SJCRH30 (cell line): Measurements from ENCODE around the gene INPP5F. TPM values are rescaled to one million over a fixed set of nuclear protein-coding genes. Genes with fewer than 3 reads are reported as not detected.
A peak's percentile ranks its signal among the peaks of the same experiment; 100 is the strongest.

ENCODE experiments used
- DNase-seq, 2 experiments: peaks; one replicate each; pipeline ENCODE4 v3.0.0-alpha.2; 2015 to 2020
- H3K27ac ChIP-seq: fragments of 250-450 bp; sonication (Bioruptor Pico); 2 replicates; pipeline ENCODE4 v1.5.1; 2020; ENCODE audit warnings: mild to moderate bottlenecking, moderate library complexity
- H3K27me3 ChIP-seq: fragments of 250-450 bp; sonication (Bioruptor Pico); 2 replicates; pipeline ENCODE4 v1.5.1; 2020; ENCODE audit warnings: mild to moderate bottlenecking, moderate library complexity
- H3K36me3 ChIP-seq: fragments of 250-450 bp; sonication (Bioruptor Pico); 2 replicates; pipeline ENCODE4 v1.5.1; 2020; ENCODE audit warnings: mild to moderate bottlenecking, moderate library complexity
- H3K4me1 ChIP-seq: fragments of 250-450 bp; sonication (Bioruptor Pico); 2 replicates; pipeline ENCODE4 v1.5.1; 2020; ENCODE audit warnings: mild to moderate bottlenecking, moderate library complexity
- H3K4me3 ChIP-seq: fragments of 250-450 bp; sonication (Bioruptor Pico); 2 replicates; pipeline ENCODE4 v1.5.1; 2020; ENCODE audit warnings: mild to moderate bottlenecking, moderate library complexity
- H3K9me3 ChIP-seq: fragments of 250-450 bp; sonication (Bioruptor Pico); replicated peaks from 2 replicates; pipeline ENCODE4 v1.5.1; 2020; ENCODE audit warnings: mild to moderate bottlenecking, moderate library complexity
- total RNA-seq: library from RNA; depleted of rRNA; stranded (reverse); fragments of >200 nt; shearing (Covaris generic); gene quantifications from 2 replicates; pipeline ENCODE4 v1.2.3, GENCODE V29; 2014

INPP5F gene
- total RNA-seq, 1 experiment from 2014 or later: 13.8 TPM

DNA sequence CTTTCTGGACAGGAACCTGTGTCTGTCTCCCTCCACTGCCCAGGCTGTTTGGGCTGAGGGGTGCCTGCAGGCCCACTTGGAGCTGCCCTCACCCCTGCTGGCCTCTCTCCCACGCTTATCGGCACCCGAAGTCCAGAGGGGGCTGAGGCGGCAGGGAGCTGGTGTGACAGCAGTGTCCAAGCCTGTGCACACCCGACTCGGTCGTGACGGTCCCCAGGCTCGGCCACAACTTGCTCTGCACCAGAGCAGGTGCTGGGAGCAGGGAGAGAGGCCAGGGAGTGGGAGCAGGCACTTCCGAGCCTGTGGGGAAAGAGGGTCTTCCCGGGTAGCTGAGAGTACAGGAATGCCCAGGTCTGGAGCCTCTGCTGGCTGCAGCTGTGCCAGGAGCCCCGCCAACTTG lies 23.0 kb downstream of the INPP5F start:
- H3K36me3 ChIP-seq: no peaks in the 10 kb centered on the region
- H3K27me3 ChIP-seq: no peaks in the 10 kb centered on the region
- DNase-seq: no peak
- H3K27ac ChIP-seq: no peak overlapping the region
- no peak overlapping the region for H3K4me3 ChIP-seq
- no peaks in the 10 kb centered on the region for H3K9me3 ChIP-seq
- H3K4me1 ChIP-seq: 0 out of 2 replicates have a peak, but pooled peaks cover 2% of the 10 kb centered on the region

DNA sequence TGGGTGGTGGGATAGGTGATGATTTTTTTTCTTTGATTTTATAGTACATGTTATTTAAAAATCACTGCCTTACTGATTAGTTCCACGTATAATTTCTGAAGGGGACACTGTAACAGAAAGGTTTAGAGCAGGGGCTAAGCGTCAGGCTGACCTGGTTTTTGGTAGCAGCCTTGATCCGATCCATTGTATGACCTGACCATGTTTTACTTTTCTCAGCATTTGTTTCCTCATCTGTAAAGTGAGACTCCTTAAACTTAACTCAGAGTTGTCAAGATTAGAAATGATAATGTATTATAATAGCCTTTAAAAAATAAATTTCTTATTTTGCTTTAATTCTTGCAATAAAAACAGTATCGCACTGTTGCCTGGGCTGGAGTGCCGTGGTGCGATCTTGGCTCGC lies 23.6 kb downstream of the INPP5F start:
- Histone ChIP-seq H3K4me1 (0 out of 2 replicates have a peak, but pooled peaks cover 2% of the 10 kb centered on the region), H3K36me3 (no peaks in the 10 kb centered on the region), H3K27ac (no peak overlapping the region), H3K4me3 (no peak overlapping the region), H3K9me3 (no peaks in the 10 kb centered on the region), H3K27me3 (no peaks in the 10 kb centered on the region)
- DNase-seq: no peak

DNA sequence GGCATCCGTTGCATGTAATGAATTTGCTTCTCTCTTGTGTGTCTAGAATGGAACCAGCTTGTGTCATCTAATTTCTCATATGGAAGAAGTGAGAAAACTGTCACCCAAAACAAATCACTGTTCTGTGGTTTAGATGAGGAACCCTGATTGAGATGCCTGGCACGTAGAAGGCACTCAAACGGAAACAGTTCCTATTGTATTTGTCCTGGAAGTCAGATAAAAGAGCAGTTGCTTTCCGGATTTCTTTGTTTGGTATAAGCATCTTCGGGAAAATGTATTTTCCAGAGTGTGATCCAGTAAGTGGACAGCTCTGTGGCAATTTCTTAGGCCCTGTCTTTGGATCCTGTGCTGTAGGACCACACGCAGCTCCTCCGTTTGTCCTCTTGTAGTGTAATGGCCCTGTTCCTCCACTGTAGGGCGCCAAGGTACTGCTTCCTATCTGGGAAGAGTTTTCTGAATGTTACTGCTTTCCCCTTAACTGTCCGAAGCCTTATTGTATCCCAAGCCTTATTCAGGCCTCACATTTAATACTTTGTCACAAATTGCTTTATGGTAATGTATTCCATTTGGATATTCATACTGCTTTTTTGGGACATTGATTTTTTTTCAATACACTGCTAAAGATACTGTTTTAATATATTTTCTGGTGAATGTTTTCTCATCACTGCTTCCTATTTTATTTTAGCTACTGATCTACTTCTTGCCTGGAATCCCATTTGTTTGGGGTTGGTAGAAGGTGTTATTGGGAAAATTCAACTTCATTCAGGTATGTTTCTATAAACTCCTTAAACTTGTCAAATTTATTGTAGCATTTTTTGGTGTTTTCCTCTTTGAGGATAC lies 24.8 kb downstream of the INPP5F start:
- Histone ChIP-seq H3K36me3 (no peaks in the 10 kb centered on the region), H3K27me3 (no peaks in the 10 kb centered on the region), H3K9me3 (no peaks in the 10 kb centered on the region), H3K4me3 (no peak overlapping the region), H3K27ac (no peak overlapping the region), H3K4me1 (0 out of 2 replicates have a peak, but pooled peaks cover 2% of the 10 kb centered on the region)
- peak; percentile 66 to 84 for DNase-seq

DNA sequence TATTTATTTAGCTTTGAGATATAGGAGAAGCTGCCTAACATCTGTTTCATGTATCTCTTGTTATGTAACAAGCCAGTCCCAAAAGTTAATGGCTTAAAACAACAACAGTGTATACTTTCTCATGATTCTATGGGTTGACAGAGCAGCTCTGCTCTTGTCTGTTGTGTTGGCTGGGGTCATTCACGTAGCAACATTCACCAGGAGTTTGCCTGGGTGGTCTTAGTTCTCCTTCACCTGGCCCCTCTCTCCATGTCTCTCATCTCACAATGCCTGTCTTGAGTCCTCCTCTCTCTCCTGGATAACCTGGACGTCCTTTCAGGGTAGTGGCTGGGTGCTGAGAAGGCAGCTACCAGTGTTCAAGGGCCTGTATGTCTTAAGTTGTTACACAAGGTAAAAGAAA lies 27.5 kb downstream of the INPP5F start:
- Histone ChIP-seq H3K36me3 (no peaks in the 10 kb centered on the region), H3K4me3 (no peak overlapping the region), H3K27ac (no peak overlapping the region), H3K27me3 (no peaks in the 10 kb centered on the region), H3K9me3 (no peaks in the 10 kb centered on the region), H3K4me1 (0 out of 2 replicates have a peak, but pooled peaks cover 2% of the 10 kb centered on the region)
- no peak for DNase-seq

DNA sequence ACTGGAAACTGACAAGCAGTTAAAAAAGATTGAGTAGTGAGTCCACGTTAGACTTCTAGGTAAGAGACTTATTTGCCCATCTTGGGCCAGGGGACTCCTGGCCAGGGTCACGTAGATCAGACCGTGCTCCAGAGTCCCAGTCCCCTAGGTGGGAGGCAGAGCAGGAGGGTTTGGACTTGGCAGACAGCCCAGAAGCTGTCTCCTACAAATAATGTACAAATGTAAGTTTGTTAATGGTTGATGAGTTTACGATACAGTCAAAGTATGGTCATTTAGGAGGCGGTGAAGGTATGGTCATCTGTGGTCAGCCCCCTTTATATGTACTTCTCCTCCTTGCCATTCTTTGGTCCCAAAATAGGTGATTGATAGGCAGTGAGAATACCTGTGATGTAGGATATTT lies 28.2 kb downstream of the INPP5F start:
- no peaks in the 10 kb centered on the region for H3K9me3 ChIP-seq
- H3K4me3 ChIP-seq: no peak overlapping the region
- no peak for DNase-seq
- no peaks in the 10 kb centered on the region for H3K27me3 ChIP-seq
- no peak overlapping the region for H3K27ac ChIP-seq
- 0 out of 2 replicates have a peak, but pooled peaks cover 2% of the 10 kb centered on the region for H3K4me1 ChIP-seq
- no peaks in the 10 kb centered on the region for H3K36me3 ChIP-seq

DNA sequence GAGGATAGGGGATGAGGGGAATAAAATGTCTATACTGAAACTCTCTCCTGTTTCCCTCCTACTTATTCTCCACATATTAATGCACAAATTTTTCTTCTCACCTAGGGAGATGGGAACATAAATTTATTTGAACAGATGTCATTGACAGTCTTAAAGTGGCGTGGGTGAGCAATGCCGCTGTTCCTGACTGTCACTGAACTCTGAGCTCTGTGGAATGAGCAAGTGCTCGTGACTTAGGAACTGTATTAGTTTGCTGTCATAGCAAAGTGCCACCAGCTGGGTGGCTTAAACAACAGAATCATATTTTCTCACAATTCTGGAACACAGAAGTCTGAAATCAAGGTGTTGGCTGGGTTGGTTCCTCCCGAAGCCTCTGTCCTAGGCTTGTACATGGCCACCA lies 29.1 kb downstream of the INPP5F start:
- H3K9me3 ChIP-seq: no peaks in the 10 kb centered on the region
- H3K4me3 ChIP-seq: no peak overlapping the region
- DNase-seq: no peak
- no peaks in the 10 kb centered on the region for H3K27me3 ChIP-seq
- H3K27ac ChIP-seq: no peak overlapping the region
- H3K4me1 ChIP-seq: 0 out of 2 replicates have a peak, but pooled peaks cover 2% of the 10 kb centered on the region
- no peaks in the 10 kb centered on the region for H3K36me3 ChIP-seq

DNA sequence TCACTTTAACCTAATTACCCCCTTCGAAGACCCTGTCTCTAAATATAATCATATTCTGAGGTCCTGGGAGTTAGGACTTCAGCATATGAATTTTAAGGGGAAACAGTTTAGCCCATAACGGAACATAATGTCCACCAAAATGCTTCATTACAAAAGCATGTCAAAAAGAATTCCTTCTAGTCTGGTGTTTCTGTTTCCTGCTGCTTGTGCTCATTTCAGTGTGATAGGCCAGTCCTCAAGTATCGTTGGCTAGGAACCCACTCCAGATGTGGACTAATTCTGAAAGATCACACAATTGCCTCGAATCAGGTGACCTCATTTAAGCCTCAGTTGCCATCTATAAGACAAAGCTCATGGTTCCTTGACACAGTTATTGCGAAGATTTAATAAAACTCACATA lies 29.6 kb downstream of the INPP5F start:
- DNase-seq: no peak
- Histone ChIP-seq H3K27ac (no peak overlapping the region), H3K9me3 (no peaks in the 10 kb centered on the region), H3K4me1 (peaks cover 3% of the 10 kb centered on the region; the same call in 1 of the 2 replicates), H3K4me3 (no peak overlapping the region), H3K27me3 (no peaks in the 10 kb centered on the region), H3K36me3 (no peaks in the 10 kb centered on the region)

DNA sequence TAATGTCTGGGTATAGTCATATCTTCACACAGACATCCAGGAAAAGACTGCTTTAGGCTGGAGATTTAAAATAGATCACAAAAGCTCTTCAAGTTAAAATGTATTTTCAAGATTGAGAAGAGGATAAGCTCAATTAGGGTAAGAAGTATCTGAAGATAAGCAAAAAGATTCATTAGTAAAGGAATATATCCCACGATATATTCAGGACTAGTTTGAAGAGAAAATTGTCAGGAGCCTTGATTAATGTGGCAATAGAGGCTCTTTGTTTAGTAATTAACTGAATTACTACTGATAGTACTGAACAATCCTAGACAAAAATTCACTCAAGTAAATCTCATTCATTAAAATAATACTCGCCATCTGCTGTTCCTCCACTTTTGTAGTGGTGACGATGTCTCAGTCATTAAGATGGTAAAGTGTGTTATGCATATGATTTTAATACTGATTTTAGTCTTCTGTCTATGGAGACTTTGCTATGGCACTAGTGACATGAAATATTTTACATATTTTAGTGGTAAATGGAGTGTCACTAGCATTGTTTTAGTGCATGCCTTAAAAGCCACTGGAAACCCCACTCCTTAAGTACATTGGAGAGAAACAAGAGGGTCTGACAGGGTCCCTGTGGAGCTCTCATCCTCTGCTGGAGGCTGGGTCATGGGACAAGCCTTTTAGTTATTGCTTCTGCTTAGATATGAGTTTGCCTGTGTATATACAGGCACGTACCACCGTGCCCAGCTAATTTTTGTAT lies 32.8 kb downstream of the INPP5F start:
- Histone ChIP-seq H3K36me3 (no peaks in the 10 kb centered on the region), H3K4me1 (peaks cover 7% of the 10 kb centered on the region; the same call in 1 of the 2 replicates), H3K27me3 (no peaks in the 10 kb centered on the region), H3K4me3 (no peak overlapping the region), H3K27ac (no peak overlapping the region), H3K9me3 (no peaks in the 10 kb centered on the region)
- DNase-seq: no peak

DNA sequence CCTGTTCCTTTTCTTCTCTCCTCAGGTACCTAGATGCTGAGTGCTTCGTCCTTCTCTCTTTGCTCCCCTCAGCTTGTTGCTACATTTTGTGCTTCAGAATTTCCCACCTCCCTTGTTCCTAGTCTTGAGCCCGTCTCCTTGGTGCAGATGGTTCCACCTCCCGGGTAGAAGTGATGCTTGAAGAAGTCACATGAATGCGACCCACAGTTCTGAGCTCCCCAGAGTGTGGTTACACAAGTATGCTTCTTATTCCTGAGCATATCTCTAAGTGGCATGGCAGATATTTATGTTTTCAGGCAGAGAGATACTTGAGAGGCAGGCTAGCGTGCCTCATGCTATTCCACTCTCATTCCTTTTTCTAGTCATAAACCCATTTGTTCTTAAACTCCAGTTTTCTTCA lies 34.0 kb downstream of the INPP5F start:
- Histone ChIP-seq H3K27me3 (no peaks in the 10 kb centered on the region), H3K4me3 (no peak overlapping the region), H3K9me3 (no peaks in the 10 kb centered on the region), H3K27ac (no peak overlapping the region), H3K4me1 (peaks cover 7% of the 10 kb centered on the region; the same call in 1 of the 2 replicates), H3K36me3 (no peaks in the 10 kb centered on the region)
- no peak for DNase-seq

DNA sequence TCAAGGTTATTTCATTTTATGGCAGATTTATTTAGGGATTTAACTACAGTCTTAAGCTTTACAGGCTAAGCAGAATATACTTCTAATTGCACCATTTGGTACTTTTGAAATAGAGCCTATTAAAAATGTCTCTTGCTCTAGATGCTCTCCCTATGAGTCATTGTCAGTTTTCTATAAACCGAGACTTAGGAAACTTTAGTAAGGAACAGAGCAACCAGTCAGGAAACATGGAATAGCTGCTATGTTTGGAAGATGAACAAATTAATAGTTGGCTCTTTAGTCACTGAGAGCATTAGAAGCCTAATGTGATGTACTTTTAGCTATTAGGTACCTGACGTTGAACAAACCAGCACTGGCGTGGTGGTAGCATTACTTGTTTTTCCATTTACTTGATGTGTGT lies 35.3 kb downstream of the INPP5F start:
- peaks cover 7% of the 10 kb centered on the region; the same call in 1 of the 2 replicates for H3K4me1 ChIP-seq
- no peak for DNase-seq
- no peaks in the 10 kb centered on the region for H3K9me3 ChIP-seq
- H3K36me3 ChIP-seq: no peaks in the 10 kb centered on the region
- H3K27me3 ChIP-seq: no peaks in the 10 kb centered on the region
- H3K4me3 ChIP-seq: no peak overlapping the region
- H3K27ac ChIP-seq: no peak overlapping the region

DNA sequence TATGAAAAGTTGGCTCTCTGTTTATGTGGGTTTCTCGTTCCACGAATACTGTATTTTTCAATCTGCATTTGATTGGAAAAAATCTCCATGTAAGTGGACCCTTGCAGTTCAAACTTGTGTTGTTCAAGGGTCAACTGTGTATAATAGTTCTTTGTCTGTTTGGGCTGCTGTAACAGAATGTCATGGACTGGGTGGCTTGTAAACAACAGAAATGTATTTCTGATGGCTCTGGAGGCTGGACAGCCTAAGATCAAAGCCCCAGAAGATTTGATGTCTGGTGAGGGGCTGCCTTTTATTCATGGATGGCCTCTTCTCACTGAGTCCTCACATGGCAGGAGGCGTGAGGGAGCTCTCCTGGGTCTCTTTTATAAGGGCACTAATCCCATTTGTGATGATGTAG lies 36.2 kb downstream of the INPP5F start:
- Histone ChIP-seq H3K36me3 (no peaks in the 10 kb centered on the region), H3K27me3 (no peaks in the 10 kb centered on the region), H3K4me1 (peaks cover 7% of the 10 kb centered on the region; the same call in 1 of the 2 replicates), H3K4me3 (no peak overlapping the region), H3K27ac (no peak overlapping the region), H3K9me3 (no peaks in the 10 kb centered on the region)
- DNase-seq: no peak

DNA sequence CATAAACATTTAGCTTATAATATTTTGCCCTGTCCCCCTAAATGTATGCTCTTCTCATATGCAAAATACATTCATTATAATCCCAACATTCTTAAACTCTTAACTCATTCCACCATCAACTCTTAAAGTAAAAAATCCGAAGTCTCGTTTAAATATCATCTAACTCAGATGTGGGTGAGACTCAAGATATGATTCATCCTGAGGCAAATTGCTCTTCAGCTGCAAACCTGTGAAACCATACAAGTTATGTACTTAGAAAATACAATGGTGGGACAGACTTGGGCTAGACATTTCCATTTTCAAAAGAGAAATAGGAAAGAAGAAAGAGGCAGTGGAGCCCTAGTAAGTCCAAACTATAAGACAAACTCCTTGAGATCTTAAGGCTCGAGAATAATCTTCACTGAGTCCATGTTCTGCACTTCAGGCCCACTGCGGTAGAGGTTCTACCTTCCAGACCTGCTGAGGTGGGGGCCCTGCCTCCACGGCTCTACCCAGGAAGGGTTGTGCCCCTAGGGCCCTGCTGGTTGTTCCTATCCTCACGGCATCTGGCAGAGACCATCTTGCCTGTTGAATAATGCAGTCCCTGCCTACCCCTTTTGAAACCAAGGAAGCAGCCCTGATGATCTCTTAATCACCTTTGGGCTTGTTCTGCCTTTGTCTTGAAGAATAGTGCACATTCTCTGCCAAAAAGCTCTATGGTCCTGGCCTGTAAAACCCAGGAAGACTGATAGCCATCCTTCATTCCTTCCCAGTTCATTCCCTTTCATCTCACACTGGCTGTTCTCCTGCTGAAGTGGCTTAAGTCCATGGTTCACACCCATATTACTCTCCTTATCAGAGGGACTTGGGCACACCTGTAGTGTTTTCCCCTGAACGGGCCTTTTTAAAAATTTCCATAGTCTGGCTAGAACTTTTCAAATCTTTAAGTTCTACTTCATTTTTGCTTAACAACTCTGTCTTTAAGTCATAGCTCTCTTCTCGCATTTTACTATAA lies 37.3 kb downstream of the INPP5F start:
- Histone ChIP-seq H3K27ac (no peak overlapping the region), H3K4me1 (peaks cover 7% of the 10 kb centered on the region; the same call in 1 of the 2 replicates), H3K36me3 (no peaks in the 10 kb centered on the region), H3K9me3 (no peaks in the 10 kb centered on the region), H3K4me3 (no peak overlapping the region), H3K27me3 (no peaks in the 10 kb centered on the region)
- no peak for DNase-seq

DNA sequence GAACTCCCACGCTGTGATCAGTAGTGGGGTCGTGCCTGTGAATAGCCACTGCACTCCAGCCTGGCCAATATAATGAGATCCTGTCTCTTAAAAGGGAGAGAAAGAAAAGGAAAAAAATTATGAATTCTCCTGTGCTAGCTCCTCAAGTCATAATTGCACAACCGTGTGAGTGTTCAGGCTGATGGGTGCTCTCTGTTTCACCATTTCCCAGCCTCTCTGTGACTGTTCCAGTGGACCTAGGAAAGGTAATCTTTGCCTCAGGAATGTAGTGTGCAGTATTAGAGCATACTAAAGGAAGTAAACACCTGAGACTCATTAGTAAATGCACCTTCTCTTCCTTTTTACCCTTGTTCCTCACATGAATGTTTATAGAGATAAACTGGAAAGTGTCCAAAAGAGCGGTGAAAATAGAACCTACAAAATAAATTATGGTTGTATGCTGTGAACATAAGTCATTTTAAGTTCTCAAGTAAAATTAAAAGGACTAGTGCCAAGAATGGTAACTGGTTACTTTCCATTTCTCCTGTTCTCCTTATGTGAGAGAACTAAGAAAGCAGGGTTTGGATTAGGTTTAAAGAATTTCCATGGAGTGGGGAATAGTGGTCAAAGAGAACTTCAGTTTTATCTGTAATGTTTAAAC lies 42.7 kb downstream of the INPP5F start:
- no peaks in the 10 kb centered on the region for H3K9me3 ChIP-seq
- peaks cover 30% of the 10 kb centered on the region for H3K4me1 ChIP-seq
- H3K27me3 ChIP-seq: no peaks in the 10 kb centered on the region
- H3K4me3 ChIP-seq: no peak overlapping the region
- H3K27ac ChIP-seq: no peak overlapping the region
- no peak for DNase-seq
- no peaks in the 10 kb centered on the region for H3K36me3 ChIP-seq

DNA sequence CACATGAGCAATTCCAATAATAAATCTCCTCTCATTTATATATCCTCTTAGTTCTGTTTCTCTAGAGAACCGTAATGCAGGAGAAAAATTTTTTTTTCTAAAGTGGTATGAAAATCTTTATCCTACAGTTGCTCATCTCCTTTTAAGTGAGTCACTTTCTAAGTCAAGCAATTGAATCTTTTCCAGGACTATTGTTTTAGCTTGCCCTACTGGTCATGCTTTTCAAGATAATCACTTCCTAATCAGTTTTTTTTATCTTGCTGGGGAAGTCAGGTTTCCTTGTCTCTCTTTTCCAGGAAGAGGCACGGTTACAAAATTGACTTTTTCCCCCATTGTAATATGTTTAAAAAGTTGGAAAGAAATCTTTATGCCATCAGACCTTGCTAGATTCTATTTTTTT lies 44.0 kb downstream of the INPP5F start:
- DNase-seq: peak in 1 of 2 experiments; percentile 54
- H3K9me3 ChIP-seq: no peaks in the 10 kb centered on the region
- H3K4me1 ChIP-seq: peaks cover 30% of the 10 kb centered on the region
- 0 out of 2 replicates have a peak overlapping the region, but pooled peaks have one; percentile 1 for H3K4me3 ChIP-seq
- H3K27ac ChIP-seq: peak overlapping the region; percentile 80
- no peaks in the 10 kb centered on the region for H3K27me3 ChIP-seq
- H3K36me3 ChIP-seq: no peaks in the 10 kb centered on the region
